Endodermal cell (in vitro differentiated cells): ENCODE data around the gene PRKAG2. TPM values are rescaled to one million over a fixed set of nuclear protein-coding genes. Genes with fewer than 3 reads are reported as not detected.

ENCODE experiments used
- DNase-seq: peaks from one replicate; pipeline ENCODE4 v3.0.0-alpha.2; 2017
- H3K27ac ChIP-seq: 2 replicates; pipeline ENCODE4 v1.5.1; 2013; ENCODE audit warnings: mild to moderate bottlenecking, low read depth, low read length, moderate library complexity
- H3K27me3 ChIP-seq: 2 replicates; pipeline ENCODE4 v1.6.1; 2013; ENCODE audit warnings: mild to moderate bottlenecking, low read length, moderate library complexity; ENCODE audit not compliant: insufficient read depth, control insufficient read depth, poor library complexity, severe bottlenecking
- H3K36me3 ChIP-seq: 2 replicates; pipeline ENCODE4 v1.7.0; 2013; ENCODE audit warnings: mild to moderate bottlenecking, low read length, moderate library complexity; ENCODE audit not compliant: control insufficient read depth, insufficient read depth
- H3K4me1 ChIP-seq: one replicate; pipeline ENCODE4 v1.7.0; 2013; ENCODE audit warnings: low read length; ENCODE audit not compliant: control insufficient read depth, insufficient read depth
- H3K4me3 ChIP-seq: 2 replicates; pipeline ENCODE4 v1.5.1; 2013; ENCODE audit warnings: mild to moderate bottlenecking, low read length, moderate library complexity
- H3K9ac ChIP-seq: 2 replicates; pipeline ENCODE4 v1.6.1; 2013; ENCODE audit warnings: mild to moderate bottlenecking, low read length, moderate library complexity; ENCODE audit not compliant: poor library complexity, severe bottlenecking; ENCODE audit errors: extremely low read depth
- H3K9me3 ChIP-seq: 2 replicates; pipeline ENCODE4 v1.6.1; 2013; ENCODE audit warnings: mild to moderate bottlenecking, low read length, moderate library complexity; ENCODE audit not compliant: control insufficient read depth
- H3K27ac Mint-ChIP-seq: 2 replicates; pipeline ENCODE4 v1.8.0; 2020; ENCODE audit warnings: mixed read lengths
- H3K27me3 Mint-ChIP-seq: 2 replicates; pipeline ENCODE4 v1.8.0; 2021; ENCODE audit warnings: mild to moderate bottlenecking, mixed read lengths; ENCODE audit not compliant: insufficient read depth
- H3K36me3 Mint-ChIP-seq: 2 replicates; pipeline ENCODE4 v1.8.0; 2020; ENCODE audit warnings: low read depth, mixed read lengths
- H3K4me1 Mint-ChIP-seq: 2 replicates; pipeline ENCODE4 v1.8.0; 2020; ENCODE audit warnings: mixed read lengths
- H3K4me3 Mint-ChIP-seq: 2 replicates; pipeline ENCODE4 v1.8.0; 2020; ENCODE audit warnings: mild to moderate bottlenecking, moderate library complexity, mixed read lengths
- H3K9me3 Mint-ChIP-seq: 2 replicates; pipeline ENCODE4 v1.8.0; 2020; ENCODE audit warnings: mild to moderate bottlenecking, mixed read lengths
- CTCF ChIP-seq: fragments of 200-600 bp; sonication (generic); conservative IDR thresholded peaks from 2 replicates; pipeline ENCODE4 v1.5.0; 2021; ENCODE audit warnings: antibody characterized with exemption, mild to moderate bottlenecking
- WGBS, 2 experiments: methylation state at CpG; one replicate each; pipeline versions ENCODE4 v1.1.5 to v1.1.7; 2013; ENCODE audit warnings: missing lambda C conversion rate in 2 of 2, mixed read lengths in 1 of 2; ENCODE audit not compliant: insufficient coverage in 1 of 2, insufficient read length in 1 of 2; 5-methylcytosine and 5-hydroxymethylcytosine counted together
- total RNA-seq, 2 donors: library from RNA; stranded (reverse); fragmentation: NEBNext Ultra II Directional in 1 of 2; extraction: Animal tissue kit (Norgen Biotek cat#: 25700) in 1 of 2; gene quantifications; 2 replicates in 1 of 2; 3 replicates in 1 of 2; pipeline ENCODE4 v1.2.1, GENCODE V29; 2021

PRKAG2 gene
- total RNA-seq, 2 donors from 2014 or later: 17.2 to 20.7 TPM

GRCh38 chr7:151601521-151602305 is 275.2 kb downstream of the PRKAG2 start:
- H3K4me3 ChIP-seq: no peak overlapping the region
- H3K36me3 ChIP-seq: peaks cover 8% of the 10 kb centered on the region
- H3K27ac ChIP-seq: no peak overlapping the region
- WGBS, 2 experiments: 97 to 98% methylated on average over 21 of the region's 21 CpGs
- DNase-seq: no peak
- Mint-ChIP-seq H3K4me1 (peaks cover 3% of the 10 kb centered on the region), H3K4me3 (no peak overlapping the region), H3K9me3 (no peaks in the 10 kb centered on the region), H3K36me3 (peaks cover 6% of the 10 kb centered on the region), H3K27me3 (no peaks in the 10 kb centered on the region), H3K27ac (no peak overlapping the region)
- H3K27me3 ChIP-seq: no peaks in the 10 kb centered on the region
- H3K9me3 ChIP-seq: no peaks in the 10 kb centered on the region
- no peak overlapping the region for H3K9ac ChIP-seq
- no peak for TF ChIP-seq CTCF
- H3K4me1 ChIP-seq: no peaks in the 10 kb centered on the region

- Mint-ChIP-seq H3K4me3 (no peak overlapping the region), H3K9me3 (no peaks in the 10 kb centered on the region), H3K36me3 (peaks cover 6% of the 10 kb centered on the region), H3K27me3 (no peaks in the 10 kb centered on the region), H3K4me1 (peaks cover 3% of the 10 kb centered on the region), H3K27ac (no peak overlapping the region)
- H3K4me3 ChIP-seq: no peak overlapping the region
- no peaks in the 10 kb centered on the region for H3K9me3 ChIP-seq
- no peak overlapping the region for H3K27ac ChIP-seq
- no peak overlapping the region for H3K9ac ChIP-seq
- no peak for TF ChIP-seq CTCF
- no peak for DNase-seq
- WGBS, 2 experiments: 88 to 92% methylated on average over 3 of the region's 3 CpGs
- peaks cover 8% of the 10 kb centered on the region for H3K36me3 ChIP-seq
- H3K4me1 ChIP-seq: no peaks in the 10 kb centered on the region
- no peaks in the 10 kb centered on the region for H3K27me3 ChIP-seq
Measured at GRCh38 chr7:151600331-151600730, 276.6 kb downstream of the PRKAG2 start.

- Histone ChIP-seq H3K4me1 (no peaks in the 10 kb centered on the region), H3K27me3 (no peaks in the 10 kb centered on the region), H3K36me3 (peaks cover 8% of the 10 kb centered on the region), H3K9me3 (no peaks in the 10 kb centered on the region), H3K9ac (no peak overlapping the region), H3K27ac (no peak overlapping the region), H3K4me3 (no peak overlapping the region)
- Mint-ChIP-seq H3K4me3 (no peak overlapping the region), H3K9me3 (no peaks in the 10 kb centered on the region), H3K36me3 (peaks cover 6% of the 10 kb centered on the region), H3K27ac (peak overlapping the region; percentile 19), H3K4me1 (peaks cover 3% of the 10 kb centered on the region), H3K27me3 (no peaks in the 10 kb centered on the region)
- no peak for DNase-seq
- TF ChIP-seq CTCF: no peak
- 82 to 87% methylated on average over 9 to 10 of the region's 10 CpGs for WGBS, 2 experiments
Measured at GRCh38 chr7:151599401-151600227, 277.3 kb downstream of the PRKAG2 start.
